HepG2 (cell line): ENCODE data around the gene SRP9. TPM values are rescaled to one million over a fixed set of nuclear protein-coding genes. Genes with fewer than 3 reads are reported as not detected.
A peak's percentile ranks its signal among the peaks of the same experiment; 100 is the strongest.

Experiments used
- CHCHD3 ChIP-seq: sonication (generic); formaldehyde crosslinking; IDR thresholded peaks from 2 replicates; pipeline ENCODE4 v1.8.0; 2022; ENCODE audit warnings: mild to moderate bottlenecking, missing genetic modification reagents, moderate library complexity
- ETV6 ChIP-seq: sonication (generic); formaldehyde crosslinking; conservative IDR thresholded peaks from 2 replicates; pipeline ENCODE4 v1.4.0; 2020; ENCODE audit warnings: missing genetic modification reagents
- IKZF5 ChIP-seq: IDR thresholded peaks from 2 replicates; pipeline ENCODE4 v1.6.1; 2018; ENCODE audit warnings: missing genetic modification reagents, mild to moderate bottlenecking, missing compliant biosample characterization
- KDM2A ChIP-seq: sonication (generic); formaldehyde crosslinking; IDR thresholded peaks from 2 replicates; pipeline ENCODE4 v1.4.0; 2020; ENCODE audit warnings: low read depth, missing genetic modification reagents, borderline replicate concordance
- KDM5A ChIP-seq: fragments of 200-600 bp; sonication (generic); IDR thresholded peaks from 2 replicates; pipeline ENCODE4 v1.7.0; 2018; ENCODE audit warnings: antibody characterized with exemption, mild to moderate bottlenecking, low read length, borderline replicate concordance
- MLXIP ChIP-seq: sonication (generic); formaldehyde crosslinking; IDR thresholded peaks from 2 replicates; pipeline ENCODE4 v1.9.0; 2021; ENCODE audit warnings: missing genetic modification reagents, borderline replicate concordance
- NONO ChIP-seq, 2 experiments: fragments of 450-650 bp in 1 of 2; sonication (generic) in 1 of 2; formaldehyde crosslinking in 1 of 2; IDR thresholded peaks in 1 of 2; conservative IDR thresholded peaks in 1 of 2; 2 replicates each; pipeline versions ENCODE4 v1.6.1 to v1.8.0; 2017 to 2022; ENCODE audit warnings: mild to moderate bottlenecking in 1 of 2, missing genetic modification reagents in 1 of 2, moderate library complexity in 1 of 2
- NRL ChIP-seq: sonication (generic); formaldehyde crosslinking; IDR thresholded peaks from 2 replicates; pipeline ENCODE4 v1.5.0; 2020; ENCODE audit warnings: missing genetic modification reagents, mild to moderate bottlenecking, moderate library complexity, borderline replicate concordance
- PHB2 ChIP-seq: fragments of 450-650 bp; IDR thresholded peaks from 2 replicates; pipeline ENCODE4 v1.6.1; 2018; ENCODE audit not compliant: partially characterized antibody
- RARG ChIP-seq: sonication (generic); formaldehyde crosslinking; IDR thresholded peaks from 2 replicates; pipeline ENCODE4 v1.4.0; 2020; ENCODE audit warnings: low read depth, mild to moderate bottlenecking, missing genetic modification reagents
- RFXAP ChIP-seq: sonication (generic); formaldehyde crosslinking; IDR thresholded peaks from 2 replicates; pipeline ENCODE4 v1.4.0; 2020; ENCODE audit warnings: missing genetic modification reagents, borderline replicate concordance
- RORA ChIP-seq: sonication (generic); formaldehyde crosslinking; IDR thresholded peaks from 2 replicates; pipeline ENCODE4 v1.5.0; 2020; ENCODE audit warnings: mild to moderate bottlenecking, missing genetic modification reagents, moderate library complexity
- SIX1 ChIP-seq: sonication (generic); formaldehyde crosslinking; IDR thresholded peaks from 2 replicates; pipeline ENCODE4 v1.4.0; 2020; ENCODE audit warnings: missing genetic modification reagents, borderline replicate concordance
- SSRP1 ChIP-seq: IDR thresholded peaks from 2 replicates; pipeline ENCODE4 v1.6.1; 2016; ENCODE audit warnings: control low read depth
- ZC3H4 ChIP-seq: sonication (generic); formaldehyde crosslinking; IDR thresholded peaks from 2 replicates; pipeline ENCODE4 v1.4.0; 2020; ENCODE audit warnings: missing genetic modification reagents, borderline replicate concordance
- polyA plus RNA-seq, 8 experiments: library from polyadenylated mRNA; depleted of rRNA in 3 of 8; stranded (reverse) in 7 of 8; unstranded in 1 of 8; fragments of >200 nt; fragmentation: Illumina TruSeq in 4 of 8; extraction: Trizol in 4 of 8; gene quantifications; 2 replicates each; pipeline versions ENCODE4 v1.2.1 to v1.2.3, GENCODE V29; 2011 to 2016; ENCODE audit warnings: low read depth in 4 of 8, missing spikeins in 1 of 8, mixed read lengths in 1 of 8; ENCODE audit not compliant: insufficient read depth in 1 of 8
- total RNA-seq, 5 experiments: library from RNA; depleted of rRNA; stranded (reverse); fragments of >200 nt; fragmentation: Illumina TruSeq; extraction: Trizol; gene quantifications; 2 replicates each; pipeline ENCODE4 v1.2.3, GENCODE V29; 2016; ENCODE audit warnings: low read depth in 1 of 5
- TF ChIP-seq, protein P1 (sequence below): sonication (generic); formaldehyde crosslinking; IDR thresholded peaks from 2 replicates; pipeline ENCODE4 v1.5.1; 2020; ENCODE audit warnings: missing genetic modification reagents, mild to moderate bottlenecking, borderline replicate concordance
- TF ChIP-seq, protein P2 (sequence below): sonication (generic); formaldehyde crosslinking; IDR thresholded peaks from 2 replicates; pipeline ENCODE4 v1.4.0; 2020; ENCODE audit warnings: missing genetic modification reagents

The SRP9 gene
- total and polyA plus RNA-seq, 2 of the 13 experiments (the other 11 are each of a cell fraction or from before 2014, with no cell fraction given): 251 to 307 TPM

- no peak for TF ChIP-seq MLXIP
- no peak for TF ChIP-seq RARG (CRISPR knock-in tag)
- TF ChIP-seq, protein P1, sequence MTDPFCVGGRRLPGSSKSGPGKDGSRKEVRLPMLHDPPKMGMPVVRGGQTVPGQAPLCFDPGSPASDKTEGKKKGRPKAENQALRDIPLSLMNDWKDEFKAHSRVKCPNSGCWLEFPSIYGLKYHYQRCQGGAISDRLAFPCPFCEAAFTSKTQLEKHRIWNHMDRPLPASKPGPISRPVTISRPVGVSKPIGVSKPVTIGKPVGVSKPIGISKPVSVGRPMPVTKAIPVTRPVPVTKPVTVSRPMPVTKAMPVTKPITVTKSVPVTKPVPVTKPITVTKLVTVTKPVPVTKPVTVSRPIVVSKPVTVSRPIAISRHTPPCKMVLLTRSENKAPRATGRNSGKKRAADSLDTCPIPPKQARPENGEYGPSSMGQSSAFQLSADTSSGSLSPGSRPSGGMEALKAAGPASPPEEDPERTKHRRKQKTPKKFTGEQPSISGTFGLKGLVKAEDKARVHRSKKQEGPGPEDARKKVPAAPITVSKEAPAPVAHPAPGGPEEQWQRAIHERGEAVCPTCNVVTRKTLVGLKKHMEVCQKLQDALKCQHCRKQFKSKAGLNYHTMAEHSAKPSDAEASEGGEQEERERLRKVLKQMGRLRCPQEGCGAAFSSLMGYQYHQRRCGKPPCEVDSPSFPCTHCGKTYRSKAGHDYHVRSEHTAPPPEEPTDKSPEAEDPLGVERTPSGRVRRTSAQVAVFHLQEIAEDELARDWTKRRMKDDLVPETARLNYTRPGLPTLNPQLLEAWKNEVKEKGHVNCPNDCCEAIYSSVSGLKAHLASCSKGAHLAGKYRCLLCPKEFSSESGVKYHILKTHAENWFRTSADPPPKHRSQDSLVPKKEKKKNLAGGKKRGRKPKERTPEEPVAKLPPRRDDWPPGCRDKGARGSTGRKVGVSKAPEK: no peak; the same call in 1 of the 2 replicates
- peak; percentile 67; the same call in 1 of the 2 replicates for TF ChIP-seq KDM5A
- TF ChIP-seq, protein P2, sequence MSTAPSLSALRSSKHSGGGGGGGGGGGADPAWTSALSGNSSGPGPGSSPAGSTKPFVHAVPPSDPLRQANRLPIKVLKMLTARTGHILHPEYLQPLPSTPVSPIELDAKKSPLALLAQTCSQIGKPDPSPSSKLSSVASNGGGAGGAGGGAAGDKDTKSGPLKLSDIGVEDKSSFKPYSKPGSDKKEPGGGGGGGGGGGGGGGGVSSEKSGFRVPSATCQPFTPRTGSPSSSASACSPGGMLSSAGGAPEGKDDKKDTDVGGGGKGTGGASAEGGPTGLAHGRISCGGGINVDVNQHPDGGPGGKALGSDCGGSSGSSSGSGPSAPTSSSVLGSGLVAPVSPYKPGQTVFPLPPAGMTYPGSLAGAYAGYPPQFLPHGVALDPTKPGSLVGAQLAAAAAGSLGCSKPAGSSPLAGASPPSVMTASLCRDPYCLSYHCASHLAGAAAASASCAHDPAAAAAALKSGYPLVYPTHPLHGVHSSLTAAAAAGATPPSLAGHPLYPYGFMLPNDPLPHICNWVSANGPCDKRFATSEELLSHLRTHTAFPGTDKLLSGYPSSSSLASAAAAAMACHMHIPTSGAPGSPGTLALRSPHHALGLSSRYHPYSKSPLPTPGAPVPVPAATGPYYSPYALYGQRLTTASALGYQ (CRISPR knock-in tag): no peak
- TF ChIP-seq ZC3H4 (CRISPR knock-in tag): no peak
- TF ChIP-seq RFXAP (CRISPR knock-in tag): peak; percentile 17; the same call in 1 of the 2 replicates
- no peak for TF ChIP-seq CHCHD3 (CRISPR knock-in tag)
- TF ChIP-seq NONO (IDR thresholded peaks at IDR 0.05): no peak
- peak; percentile 58; the same call in 1 of the 2 replicates for TF ChIP-seq NONO (CRISPR knock-in tag; conservative IDR thresholded peaks at IDR 0.05)
- TF ChIP-seq SIX1 (CRISPR knock-in tag): no peak
- TF ChIP-seq RORA (CRISPR knock-in tag): no peak
- TF ChIP-seq NRL (CRISPR knock-in tag): peak; percentile 38; the same call in 1 of the 2 replicates
- peak; percentile 91 for TF ChIP-seq IKZF5 (CRISPR knock-in tag)
- no peak for TF ChIP-seq ETV6
- no peak for TF ChIP-seq SSRP1 (CRISPR knock-in tag)
- no peak for TF ChIP-seq PHB2
- TF ChIP-seq KDM2A: peak; percentile 92
These were observed at the start of gene SRP9 (continued) for GRCh38 chr1:225777583-225778336.
